Transverse colon (tissue), 4 donors: Measurements from ENCODE around the gene KMT2C.
"Not testable (repeated sequence)": the region's sequence is repeated elsewhere in the genome, so short reads cannot be mapped to it uniquely, and the experiment has no call there.

ENCODE experiments used
- CTCF ChIP-seq, 5 experiments: fragments of 200-600 bp in 3 of 5; fragments of 450-650 bp in 2 of 5; sonication (generic) in 3 of 5; IDR thresholded peaks; 1 replicate in 2 of 5; 2 replicates in 3 of 5; pipeline ENCODE4 v1.5.1; 2016 to 2017; ENCODE audit warnings: antibody characterized with exemption in 5 of 5, inconsistent platforms in 3 of 5, mild to moderate bottlenecking in 2 of 5, moderate library complexity in 1 of 5
- EP300 ChIP-seq: sonication (generic); formaldehyde crosslinking; IDR thresholded peaks from one replicate; pipeline ENCODE4 v1.6.1; 2017; ENCODE audit warnings: antibody characterized with exemption, low read depth
- POLR2A ChIP-seq: fragments of 450-650 bp; IDR thresholded peaks from one replicate; pipeline ENCODE4 v1.6.1; 2016; ENCODE audit warnings: antibody characterized with exemption, mild to moderate bottlenecking, moderate library complexity
- POLR2AphosphoS5 ChIP-seq, 3 donors: sonication (generic); formaldehyde crosslinking; IDR thresholded peaks; one replicate each; pipeline ENCODE4 v1.6.1; 2016; ENCODE audit warnings: antibody characterized with exemption in 3 of 3

DNA sequence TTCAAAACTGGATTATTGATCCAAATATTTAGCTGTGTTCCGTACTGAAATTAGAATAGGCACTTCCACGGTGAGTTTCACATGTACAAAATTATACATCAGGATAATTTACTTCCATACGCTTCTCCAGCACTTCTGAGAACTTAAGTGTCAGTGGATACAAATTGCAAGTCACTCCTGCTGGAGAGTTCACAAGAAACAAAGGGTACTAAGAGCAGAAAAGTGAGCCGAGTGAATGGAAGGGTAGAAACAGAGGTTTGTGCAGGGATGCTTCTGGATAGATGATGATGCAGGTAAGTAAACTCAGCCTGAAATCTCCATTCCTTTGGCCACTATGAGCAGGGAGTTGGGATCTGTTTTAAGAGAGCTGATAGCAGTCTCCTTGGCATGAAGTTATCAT, 2.2 kb upstream of the KMT2C start:
- TF ChIP-seq EP300; CTCF (IDR thresholded peaks at IDR 0.05); POLR2A; POLR2AphosphoS5 (IDR thresholded peaks at IDR 0.05): not testable (repeated sequence)
